Type B pancreatic cell (in vitro differentiated cells): ENCODE results near the gene LDHAL6A. TPM values are rescaled to one million over a fixed set of nuclear protein-coding genes. Genes with fewer than 3 reads are reported as not detected.

ENCODE experiments used
- DNase-seq: peaks from one replicate; pipeline ENCODE4 v3.0.0; 2021; ENCODE audit warnings: mixed read lengths; ENCODE audit not compliant: unreplicated experiment; ENCODE audit errors: extremely low spot score
- H3K27ac Mint-ChIP-seq: 2 replicates; pipeline ENCODE4 v1.8.0; 2021; ENCODE audit warnings: mild to moderate bottlenecking, mixed read lengths
- H3K27me3 Mint-ChIP-seq: 2 replicates; pipeline ENCODE4 v1.8.0; 2021; ENCODE audit warnings: mixed read lengths
- H3K36me3 Mint-ChIP-seq: 2 replicates; pipeline ENCODE4 v1.8.0; 2021; ENCODE audit warnings: mixed read lengths
- H3K4me1 Mint-ChIP-seq: one replicate; pipeline ENCODE4 v1.8.0; 2021; ENCODE audit warnings: mixed read lengths; ENCODE audit not compliant: unreplicated experiment
- H3K4me3 Mint-ChIP-seq: 2 replicates; pipeline ENCODE4 v1.8.0; 2021; ENCODE audit warnings: mild to moderate bottlenecking, mixed read lengths
- H3K9me3 Mint-ChIP-seq: 2 replicates; pipeline ENCODE4 v1.8.0; 2021; ENCODE audit warnings: mixed read lengths
- CTCF ChIP-seq: fragments of 200-600 bp; sonication (generic); conservative IDR thresholded peaks from 2 replicates; pipeline ENCODE4 v1.5.0; 2021; ENCODE audit warnings: antibody characterized with exemption, mild to moderate bottlenecking
- total RNA-seq: library from RNA; stranded (reverse); gene quantifications from 2 replicates; pipeline ENCODE4 v1.2.1, GENCODE V29; 2021; ENCODE audit warnings: low replicate concordance

Gene LDHAL6A
- total RNA-seq, 1 donor from 2014 or later, result not detected

GRCh38 chr11:18490736-18491485 is 35.3 kb downstream of the LDHAL6A start:
- TF ChIP-seq CTCF, result no peak
- Mint-ChIP-seq H3K27ac (peak overlapping the region; percentile 91), H3K4me1 (peaks cover 16% of the 10 kb centered on the region), H3K36me3 (peaks cover 19% of the 10 kb centered on the region), H3K9me3 (no peaks in the 10 kb centered on the region), H3K27me3 (no peaks in the 10 kb centered on the region), H3K4me3 (no peak overlapping the region)
- DNase-seq, result no peak

GRCh38 chr11:18491924-18492323 is 36.3 kb downstream of the LDHAL6A start:
- peaks cover 16% of the 10 kb centered on the region for H3K4me1 Mint-ChIP-seq
- no peaks in the 10 kb centered on the region for H3K27me3 Mint-ChIP-seq
- peaks cover 19% of the 10 kb centered on the region for H3K36me3 Mint-ChIP-seq
- H3K27ac Mint-ChIP-seq, result no peak overlapping the region
- H3K9me3 Mint-ChIP-seq, result no peaks in the 10 kb centered on the region
- DNase-seq, result no peak
- no peak for TF ChIP-seq CTCF
- H3K4me3 Mint-ChIP-seq, result no peak overlapping the region

- Mint-ChIP-seq H3K4me3 (no peak overlapping the region), H3K36me3 (peaks cover 19% of the 10 kb centered on the region), H3K9me3 (no peaks in the 10 kb centered on the region), H3K27ac (peak overlapping the region; percentile 14), H3K4me1 (peaks cover 16% of the 10 kb centered on the region), H3K27me3 (no peaks in the 10 kb centered on the region)
- DNase-seq, result no peak
- no peak for TF ChIP-seq CTCF
Observed at GRCh38 chr11:18492888-18493287, 37.2 kb downstream of the LDHAL6A start.

GRCh38 chr11:18493310-18493709 is 37.7 kb downstream of the LDHAL6A start:
- H3K9me3 Mint-ChIP-seq, result no peaks in the 10 kb centered on the region
- no peak for TF ChIP-seq CTCF
- no peaks in the 10 kb centered on the region for H3K27me3 Mint-ChIP-seq
- peak overlapping the region; percentile 14 for H3K27ac Mint-ChIP-seq
- peaks cover 16% of the 10 kb centered on the region for H3K4me1 Mint-ChIP-seq
- peaks cover 18% of the 10 kb centered on the region for H3K36me3 Mint-ChIP-seq
- H3K4me3 Mint-ChIP-seq, result no peak overlapping the region
- no peak for DNase-seq

- no peak overlapping the region for H3K4me3 Mint-ChIP-seq
- H3K9me3 Mint-ChIP-seq, result no peaks in the 10 kb centered on the region
- no peak for DNase-seq
- no peak for TF ChIP-seq CTCF
- no peak overlapping the region for H3K27ac Mint-ChIP-seq
- peaks cover 23% of the 10 kb centered on the region for H3K36me3 Mint-ChIP-seq
- H3K4me1 Mint-ChIP-seq, result peaks cover 13% of the 10 kb centered on the region
- H3K27me3 Mint-ChIP-seq, result no peaks in the 10 kb centered on the region
Observed at GRCh38 chr11:18495271-18495670, 39.6 kb downstream of the LDHAL6A start.
